NOMO-1 (cell line): ENCODE results near the gene ZBTB20.
A peak's percentile ranks its signal among the peaks of the same experiment; 100 is the strongest.

Source experiments
- DNase-seq, 2 experiments: peaks; one replicate each; lab custom pipeline; 2025; ENCODE audit not compliant: unreplicated experiment in 2 of 2; lab: John Stamatoyannopoulos, UW

ZBTB20 gene

GRCh38 chr3:114328345-114328744, 818.7 kb downstream of the ZBTB20 start:
- DNase-seq: no peak

GRCh38 chr3:114327665-114328064, 819.4 kb downstream of the ZBTB20 start:
- DNase-seq: no peak

GRCh38 chr3:114323546-114324254, 823.4 kb downstream of the ZBTB20 start:
- DNase-seq: no peak

- DNase-seq: no peak
Observed at GRCh38 chr3:114320246-114320645, 826.8 kb downstream of the ZBTB20 start.

GRCh38 chr3:114319453-114319852, 827.6 kb downstream of the ZBTB20 start:
- DNase-seq: no peak

- DNase-seq: no peak
Observed at GRCh38 chr3:114318295-114318694, 828.8 kb downstream of the ZBTB20 start.

GRCh38 chr3:114314282-114314681, 832.8 kb downstream of the ZBTB20 start:
- DNase-seq: no peak

GRCh38 chr3:114313426-114313825, 833.7 kb downstream of the ZBTB20 start:
- no peak for DNase-seq

GRCh38 chr3:114310695-114311094, 836.4 kb downstream of the ZBTB20 start:
- DNase-seq: no peak

- DNase-seq: no peak
Observed at GRCh38 chr3:114308830-114309229, 838.3 kb downstream of the ZBTB20 start.

- DNase-seq: no peak
Observed at GRCh38 chr3:114308377-114308776, 838.7 kb downstream of the ZBTB20 start.

- no peak for DNase-seq
Observed at GRCh38 chr3:114307832-114308231, 839.3 kb downstream of the ZBTB20 start.

- no peak for DNase-seq
Observed at GRCh38 chr3:114307222-114307830, 839.8 kb downstream of the ZBTB20 start.

- DNase-seq: no peak
Observed at GRCh38 chr3:114299941-114300624, 847.0 kb downstream of the ZBTB20 start.

- DNase-seq: no peak
Observed at GRCh38 chr3:114299421-114299820, 847.7 kb downstream of the ZBTB20 start.

GRCh38 chr3:114295946-114296345, 851.1 kb downstream of the ZBTB20 start:
- DNase-seq: no peak

- no peak for DNase-seq
Observed at GRCh38 chr3:114294940-114295480, 852.1 kb downstream of the ZBTB20 start.

- no peak for DNase-seq
Observed at GRCh38 chr3:114293838-114294535, 853.1 kb downstream of the ZBTB20 start, which contains the start of gene TIGIT. Gene TIGIT (plus strand): TSS chr3:114294028. CDS start chr3:114294062, 34 bp downstream.

- DNase-seq: peak; percentile 22 to 48
Observed at GRCh38 chr3:114290911-114291901, 855.9 kb downstream of the ZBTB20 start.

GRCh38 chr3:114286266-114286665, 860.8 kb downstream of the ZBTB20 start:
- DNase-seq: no peak
